ENCODE measurements around the gene TMEM139. TPM values are rescaled to one million over a fixed set of nuclear protein-coding genes. Genes with fewer than 3 reads are reported as not detected.

The TMEM139 gene
- total RNA-seq, 3 donors from 2014 or later, result 16.2 to 49.4 (median 46.6) TPM

GRCh38 chr7:143250822-143251221 is 33.9 kb upstream of the TMEM139 start:
- intact Hi-C loops (cut with DNase I, micrococcal nuclease), result no loop called here
- TF ChIP-seq, protein P1, sequence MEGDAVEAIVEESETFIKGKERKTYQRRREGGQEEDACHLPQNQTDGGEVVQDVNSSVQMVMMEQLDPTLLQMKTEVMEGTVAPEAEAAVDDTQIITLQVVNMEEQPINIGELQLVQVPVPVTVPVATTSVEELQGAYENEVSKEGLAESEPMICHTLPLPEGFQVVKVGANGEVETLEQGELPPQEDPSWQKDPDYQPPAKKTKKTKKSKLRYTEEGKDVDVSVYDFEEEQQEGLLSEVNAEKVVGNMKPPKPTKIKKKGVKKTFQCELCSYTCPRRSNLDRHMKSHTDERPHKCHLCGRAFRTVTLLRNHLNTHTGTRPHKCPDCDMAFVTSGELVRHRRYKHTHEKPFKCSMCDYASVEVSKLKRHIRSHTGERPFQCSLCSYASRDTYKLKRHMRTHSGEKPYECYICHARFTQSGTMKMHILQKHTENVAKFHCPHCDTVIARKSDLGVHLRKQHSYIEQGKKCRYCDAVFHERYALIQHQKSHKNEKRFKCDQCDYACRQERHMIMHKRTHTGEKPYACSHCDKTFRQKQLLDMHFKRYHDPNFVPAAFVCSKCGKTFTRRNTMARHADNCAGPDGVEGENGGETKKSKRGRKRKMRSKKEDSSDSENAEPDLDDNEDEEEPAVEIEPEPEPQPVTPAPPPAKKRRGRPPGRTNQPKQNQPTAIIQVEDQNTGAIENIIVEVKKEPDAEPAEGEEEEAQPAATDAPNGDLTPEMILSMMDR (IDR thresholded peaks at IDR 0.05), result no peak
- Histone ChIP-seq H3K4me1 (ENCODE audit: low read depth) (no peaks in the 10 kb centered on the region), H3K4me3 (no peak overlapping the region), H3K36me3 (ENCODE audit: low read depth) (no peaks in the 10 kb centered on the region), H3K9me3 (peaks cover 2% of the 10 kb centered on the region)
- DNase-seq, result no peak
- no peak for ATAC-seq

- TF ChIP-seq, protein P1 (IDR thresholded peaks at IDR 0.05), result no peak
- intact Hi-C loops (cut with DNase I, micrococcal nuclease), result no loop called here
- Histone ChIP-seq H3K9me3 (peaks cover 2% of the 10 kb centered on the region), H3K4me3 (no peak overlapping the region), H3K36me3 (ENCODE audit: low read depth) (no peaks in the 10 kb centered on the region), H3K4me1 (ENCODE audit: low read depth) (no peaks in the 10 kb centered on the region)
- DNase-seq (no peak), ATAC-seq (no peak)
These were observed 32.8 kb upstream of the TMEM139 start for GRCh38 chr7:143252006-143252405.

- peaks cover 2% of the 10 kb centered on the region for H3K9me3 ChIP-seq
- no peak overlapping the region for H3K4me3 ChIP-seq
- ATAC-seq, result no peak
- intact Hi-C loops (cut with DNase I, micrococcal nuclease), result no loop called here
- H3K36me3 ChIP-seq (ENCODE audit: low read depth), result no peaks in the 10 kb centered on the region
- no peak for DNase-seq
- peaks cover 17% of the 10 kb centered on the region for H3K4me1 ChIP-seq (ENCODE audit: low read depth)
- TF ChIP-seq, protein P1 (IDR thresholded peaks at IDR 0.05), result no peak
These were observed 29.2 kb upstream of the TMEM139 start for GRCh38 chr7:143255564-143255963.

DNA sequence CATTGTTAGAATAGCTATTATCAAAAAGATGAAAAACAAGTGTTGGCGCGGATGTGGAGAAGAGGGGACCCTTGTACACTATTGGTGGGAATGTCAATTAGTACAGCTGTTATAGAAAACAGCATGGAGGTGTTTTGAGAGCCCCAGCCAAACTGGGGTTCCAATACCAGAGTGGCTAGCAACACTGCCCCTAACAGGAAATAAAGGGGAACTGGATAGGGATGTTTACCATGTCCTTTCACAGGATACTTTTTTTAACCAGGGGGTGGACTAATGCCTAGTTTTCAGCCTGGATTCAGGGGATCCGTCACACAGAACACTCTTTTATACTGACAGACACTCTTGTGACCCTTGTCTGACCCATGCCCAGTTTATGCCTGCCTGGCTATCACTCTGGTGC is 28.4 kb upstream of the TMEM139 start:
- Histone ChIP-seq H3K4me3 (no peak overlapping the region), H3K4me1 (ENCODE audit: low read depth) (peaks cover 17% of the 10 kb centered on the region), H3K36me3 (ENCODE audit: low read depth) (no peaks in the 10 kb centered on the region), H3K9me3 (peaks cover 2% of the 10 kb centered on the region)
- ATAC-seq (peak; percentile 8), DNase-seq (no peak)
- TF ChIP-seq, protein P1 (IDR thresholded peaks at IDR 0.05), result no peak
- intact Hi-C loops (cut with DNase I, micrococcal nuclease), result no loop called here

DNA sequence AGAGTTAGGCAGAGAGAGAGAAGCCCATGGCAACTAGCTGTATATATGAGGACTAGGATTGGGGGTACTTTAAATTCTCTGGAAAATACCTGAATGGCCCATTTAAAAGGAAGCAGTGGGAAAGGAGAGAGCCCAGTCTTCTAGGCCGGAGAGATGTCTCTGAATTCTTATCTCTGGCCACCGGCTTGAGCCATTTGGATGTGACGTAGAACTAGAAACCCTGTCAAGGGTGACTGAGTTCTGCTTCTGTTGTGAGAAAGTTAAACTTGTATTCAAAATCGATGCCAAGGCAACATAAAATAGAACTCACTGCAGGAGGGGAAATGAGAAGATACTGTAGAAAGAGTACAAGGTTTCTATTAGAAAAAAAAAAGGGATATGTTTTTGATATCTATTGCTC is 27.8 kb upstream of the TMEM139 start:
- TF ChIP-seq, protein P1 (IDR thresholded peaks at IDR 0.05), result no peak
- Histone ChIP-seq H3K4me1 (ENCODE audit: low read depth) (peaks cover 17% of the 10 kb centered on the region), H3K9me3 (peaks cover 2% of the 10 kb centered on the region), H3K4me3 (no peak overlapping the region), H3K36me3 (ENCODE audit: low read depth) (no peaks in the 10 kb centered on the region)
- DNase-seq (no peak), ATAC-seq (no peak)
- intact Hi-C loops (cut with DNase I, micrococcal nuclease), result no loop called here

DNA sequence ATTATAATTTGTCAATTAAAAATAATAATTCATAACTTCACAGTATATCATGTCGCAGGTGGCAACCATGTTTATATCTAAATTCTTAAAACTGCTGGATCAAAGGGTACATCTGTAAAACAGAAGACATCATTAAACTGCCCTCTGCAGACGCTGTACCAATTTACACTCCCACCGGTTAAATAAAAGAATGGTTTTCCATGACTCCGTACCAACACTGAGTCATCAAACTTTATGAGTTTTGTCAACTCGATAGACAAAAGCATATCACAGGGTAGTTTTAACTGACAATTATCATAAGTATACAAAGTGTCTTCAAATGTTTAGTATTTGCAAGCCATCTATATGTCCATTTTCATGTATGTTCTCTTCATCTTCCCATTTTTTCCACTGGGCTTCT is 27.3 kb upstream of the TMEM139 start:
- TF ChIP-seq, protein P1 (IDR thresholded peaks at IDR 0.05), result no peak
- intact Hi-C loops (cut with DNase I, micrococcal nuclease), result no loop called here
- peak; percentile 79 for ATAC-seq

More for the DNA sequence above, 27.3 kb upstream of the TMEM139 start:
- peaks cover 17% of the 10 kb centered on the region for H3K4me1 ChIP-seq (ENCODE audit: low read depth)
- DNase-seq, result no peak
- H3K36me3 ChIP-seq (ENCODE audit: low read depth), result no peaks in the 10 kb centered on the region
- H3K9me3 ChIP-seq, result peaks cover 2% of the 10 kb centered on the region
- H3K4me3 ChIP-seq, result no peak overlapping the region
